NCI-H460 (cell line): ENCODE measurements around the gene TAC1. TPM values are rescaled to one million over a fixed set of nuclear protein-coding genes. Genes with fewer than 3 reads are reported as not detected.

Experiments used
- total RNA-seq: library from RNA; depleted of rRNA; stranded (reverse); fragments of >200 nt; shearing (Covaris generic); gene quantifications from 2 replicates; pipeline ENCODE4 v1.2.3, GENCODE V29; 2014; rRNA removed

TAC1 gene
- total RNA-seq, 1 experiment from 2014 or later, result not detected

Other genes with a start within 250 kb of the TAC1 start
- 378 and 379 TPM in 2 replicates for gene ASNS, start 140.3 kb downstream of the TAC1 start, total RNA-seq